Posterior vena cava (tissue), 2 donors: Measurements from ENCODE around the gene PPIC. TPM values are rescaled to one million over a fixed set of nuclear protein-coding genes. Genes with fewer than 3 reads are reported as not detected.

Experiments
- total RNA-seq, 2 donors: library from RNA; stranded (reverse); fragmentation: NEBNext Ultra II Directional; extraction: Animal tissue kit (Norgen Biotek cat#: 25700); gene quantifications; one replicate each; pipeline ENCODE4 v1.2.1, GENCODE V29; 2021
- donor health status: DM: yes; HTN: yes; CAD: no.
- donor health status: DM: yes; HTN: yes; CAD: no.

Gene PPIC
- total RNA-seq, 2 donors from 2014 or later = 46.2 to 76.8 TPM

Other genes with a start within 250 kb of the PPIC start
- 10 to 100 TPM; 14.9 to 16.1 TPM for gene SNX24, start 191.1 kb downstream of the PPIC start, total RNA-seq
- 1 to 10 TPM; 6.5 to 6.9 TPM for gene PRDM6, start 52.5 kb upstream of the PPIC start, total RNA-seq